ENCODE results near the gene CLPX.

CLPX gene

DNA sequence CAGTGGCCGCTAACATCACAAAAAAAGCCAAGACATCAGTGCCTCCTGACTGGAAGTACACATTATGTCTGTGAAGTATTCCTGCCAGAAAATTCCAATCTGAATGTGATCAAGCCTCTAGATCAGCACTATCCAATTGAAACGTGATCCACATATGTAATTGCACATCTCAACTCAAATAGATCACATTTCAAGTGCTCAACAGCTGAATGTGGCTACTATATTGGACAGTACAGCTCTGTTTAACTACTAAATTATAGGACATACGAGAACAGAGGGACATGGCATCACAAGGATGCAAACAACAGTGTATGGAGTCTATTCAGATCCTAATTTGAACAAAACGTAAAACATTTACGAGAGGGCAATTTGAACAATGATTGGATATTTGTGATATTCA lies 69.6 kb downstream of the CLPX start:
- ATAC-seq, result peak; percentile 40; the same call in 2 of the 3 replicates
- TF ChIP-seq ESRRG (CRISPR knock-in tag; IDR thresholded peaks at IDR 0.05), result no peak
- no peak for TF ChIP-seq TOX (CRISPR knock-in tag; IDR thresholded peaks at IDR 0.05; ENCODE audit: borderline replicate concordance)
- TF ChIP-seq BACH2 (CRISPR knock-in tag; IDR thresholded peaks at IDR 0.05; ENCODE audit: borderline replicate concordance), result no peak
- TF ChIP-seq ZNF8 (CRISPR knock-in tag; IDR thresholded peaks at IDR 0.05), result no peak
- TF ChIP-seq ZC3H10 (CRISPR knock-in tag; IDR thresholded peaks at IDR 0.05), result no peak
- TF ChIP-seq PPARA (CRISPR knock-in tag; IDR thresholded peaks at IDR 0.05; ENCODE audit: borderline replicate concordance), result no peak
- TF ChIP-seq, protein P1, sequence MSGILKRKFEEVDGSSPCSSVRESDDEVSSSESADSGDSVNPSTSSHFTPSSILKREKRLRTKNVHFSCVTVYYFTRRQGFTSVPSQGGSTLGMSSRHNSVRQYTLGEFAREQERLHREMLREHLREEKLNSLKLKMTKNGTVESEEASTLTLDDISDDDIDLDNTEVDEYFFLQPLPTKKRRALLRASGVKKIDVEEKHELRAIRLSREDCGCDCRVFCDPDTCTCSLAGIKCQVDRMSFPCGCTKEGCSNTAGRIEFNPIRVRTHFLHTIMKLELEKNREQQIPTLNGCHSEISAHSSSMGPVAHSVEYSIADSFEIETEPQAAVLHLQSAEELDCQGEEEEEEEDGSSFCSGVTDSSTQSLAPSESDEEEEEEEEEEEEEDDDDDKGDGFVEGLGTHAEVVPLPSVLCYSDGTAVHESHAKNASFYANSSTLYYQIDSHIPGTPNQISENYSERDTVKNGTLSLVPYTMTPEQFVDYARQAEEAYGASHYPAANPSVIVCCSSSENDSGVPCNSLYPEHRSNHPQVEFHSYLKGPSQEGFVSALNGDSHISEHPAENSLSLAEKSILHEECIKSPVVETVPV (CRISPR knock-in tag; IDR thresholded peaks at IDR 0.05), result no peak
- TF ChIP-seq, protein P2, sequence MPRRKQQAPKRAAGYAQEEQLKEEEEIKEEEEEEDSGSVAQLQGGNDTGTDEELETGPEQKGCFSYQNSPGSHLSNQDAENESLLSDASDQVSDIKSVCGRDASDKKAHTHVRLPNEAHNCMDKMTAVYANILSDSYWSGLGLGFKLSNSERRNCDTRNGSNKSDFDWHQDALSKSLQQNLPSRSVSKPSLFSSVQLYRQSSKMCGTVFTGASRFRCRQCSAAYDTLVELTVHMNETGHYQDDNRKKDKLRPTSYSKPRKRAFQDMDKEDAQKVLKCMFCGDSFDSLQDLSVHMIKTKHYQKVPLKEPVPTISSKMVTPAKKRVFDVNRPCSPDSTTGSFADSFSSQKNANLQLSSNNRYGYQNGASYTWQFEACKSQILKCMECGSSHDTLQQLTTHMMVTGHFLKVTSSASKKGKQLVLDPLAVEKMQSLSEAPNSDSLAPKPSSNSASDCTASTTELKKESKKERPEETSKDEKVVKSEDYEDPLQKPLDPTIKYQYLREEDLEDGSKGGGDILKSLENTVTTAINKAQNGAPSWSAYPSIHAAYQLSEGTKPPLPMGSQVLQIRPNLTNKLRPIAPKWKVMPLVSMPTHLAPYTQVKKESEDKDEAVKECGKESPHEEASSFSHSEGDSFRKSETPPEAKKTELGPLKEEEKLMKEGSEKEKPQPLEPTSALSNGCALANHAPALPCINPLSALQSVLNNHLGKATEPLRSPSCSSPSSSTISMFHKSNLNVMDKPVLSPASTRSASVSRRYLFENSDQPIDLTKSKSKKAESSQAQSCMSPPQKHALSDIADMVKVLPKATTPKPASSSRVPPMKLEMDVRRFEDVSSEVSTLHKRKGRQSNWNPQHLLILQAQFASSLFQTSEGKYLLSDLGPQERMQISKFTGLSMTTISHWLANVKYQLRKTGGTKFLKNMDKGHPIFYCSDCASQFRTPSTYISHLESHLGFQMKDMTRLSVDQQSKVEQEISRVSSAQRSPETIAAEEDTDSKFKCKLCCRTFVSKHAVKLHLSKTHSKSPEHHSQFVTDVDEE (CRISPR knock-in tag; IDR thresholded peaks at IDR 0.05), result no peak
- TF ChIP-seq SNAI2 (CRISPR knock-in tag; IDR thresholded peaks at IDR 0.05), result no peak
- no peak for TF ChIP-seq ZNF565 (CRISPR knock-in tag; conservative IDR thresholded peaks at IDR 0.05; ENCODE audit: low read depth)
- TF ChIP-seq ARNTL (CRISPR knock-in tag; IDR thresholded peaks at IDR 0.05; ENCODE audit: borderline replicate concordance, low read depth), result no peak
- TF ChIP-seq TCF4 (CRISPR knock-in tag; IDR thresholded peaks at IDR 0.05; ENCODE audit: borderline replicate concordance), result no peak
- TF ChIP-seq ZFP30 (CRISPR knock-in tag; IDR thresholded peaks at IDR 0.05), result no peak

DNA sequence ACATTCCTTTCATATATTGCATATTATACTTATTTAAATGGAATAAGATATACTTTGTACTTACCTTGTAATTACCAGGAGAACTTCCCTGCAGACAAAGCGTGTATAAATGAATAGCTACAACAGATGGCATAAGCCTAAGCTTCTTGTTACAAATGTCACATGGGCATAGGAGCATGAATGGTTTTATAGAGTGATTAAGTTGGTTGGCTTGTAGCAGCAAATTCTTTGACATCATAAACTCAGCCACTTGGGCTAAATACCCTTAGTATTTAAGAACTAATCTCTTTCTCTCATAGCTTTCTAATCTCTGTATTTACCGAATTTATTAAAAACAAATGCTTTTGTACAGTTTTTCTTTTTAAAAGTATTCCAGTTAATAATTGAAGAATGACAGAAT lies 70.1 kb downstream of the CLPX start, which contains the start of gene UBAP1L:
Gene UBAP1L, minus strand, starts transcription at position 115 of the 400 bp plus-strand sequence. CDS start 8,985 bp downstream, outside the sequence.
- no peak for ATAC-seq
- TF ChIP-seq, protein P1 (CRISPR knock-in tag; IDR thresholded peaks at IDR 0.05), result no peak
- TF ChIP-seq PPARA (CRISPR knock-in tag; IDR thresholded peaks at IDR 0.05; ENCODE audit: borderline replicate concordance) (no peak), ZNF70 (CRISPR knock-in tag; IDR thresholded peaks at IDR 0.05) (no peak), ZNF565 (CRISPR knock-in tag; conservative IDR thresholded peaks at IDR 0.05; ENCODE audit: low read depth) (no peak), SNAI2 (CRISPR knock-in tag; IDR thresholded peaks at IDR 0.05) (no peak), BACH2 (CRISPR knock-in tag; IDR thresholded peaks at IDR 0.05; ENCODE audit: borderline replicate concordance) (no peak), ZNF8 (CRISPR knock-in tag; IDR thresholded peaks at IDR 0.05) (no peak), ARNTL (CRISPR knock-in tag; IDR thresholded peaks at IDR 0.05; ENCODE audit: borderline replicate concordance, low read depth) (no peak), ZFP30 (CRISPR knock-in tag; IDR thresholded peaks at IDR 0.05) (no peak), GLIS3 (CRISPR knock-in tag; IDR thresholded peaks at IDR 0.05) (no peak), CSDC2 (CRISPR knock-in tag; IDR thresholded peaks at IDR 0.05) (no peak)
- TF ChIP-seq, protein P3, sequence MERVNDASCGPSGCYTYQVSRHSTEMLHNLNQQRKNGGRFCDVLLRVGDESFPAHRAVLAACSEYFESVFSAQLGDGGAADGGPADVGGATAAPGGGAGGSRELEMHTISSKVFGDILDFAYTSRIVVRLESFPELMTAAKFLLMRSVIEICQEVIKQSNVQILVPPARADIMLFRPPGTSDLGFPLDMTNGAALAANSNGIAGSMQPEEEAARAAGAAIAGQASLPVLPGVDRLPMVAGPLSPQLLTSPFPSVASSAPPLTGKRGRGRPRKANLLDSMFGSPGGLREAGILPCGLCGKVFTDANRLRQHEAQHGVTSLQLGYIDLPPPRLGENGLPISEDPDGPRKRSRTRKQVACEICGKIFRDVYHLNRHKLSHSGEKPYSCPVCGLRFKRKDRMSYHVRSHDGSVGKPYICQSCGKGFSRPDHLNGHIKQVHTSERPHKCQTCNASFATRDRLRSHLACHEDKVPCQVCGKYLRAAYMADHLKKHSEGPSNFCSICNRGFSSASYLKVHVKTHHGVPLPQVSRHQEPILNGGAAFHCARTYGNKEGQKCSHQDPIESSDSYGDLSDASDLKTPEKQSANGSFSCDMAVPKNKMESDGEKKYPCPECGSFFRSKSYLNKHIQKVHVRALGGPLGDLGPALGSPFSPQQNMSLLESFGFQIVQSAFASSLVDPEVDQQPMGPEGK (CRISPR knock-in tag; IDR thresholded peaks at IDR 0.05; ENCODE audit: borderline replicate concordance), result no peak
- TF ChIP-seq, protein P4, sequence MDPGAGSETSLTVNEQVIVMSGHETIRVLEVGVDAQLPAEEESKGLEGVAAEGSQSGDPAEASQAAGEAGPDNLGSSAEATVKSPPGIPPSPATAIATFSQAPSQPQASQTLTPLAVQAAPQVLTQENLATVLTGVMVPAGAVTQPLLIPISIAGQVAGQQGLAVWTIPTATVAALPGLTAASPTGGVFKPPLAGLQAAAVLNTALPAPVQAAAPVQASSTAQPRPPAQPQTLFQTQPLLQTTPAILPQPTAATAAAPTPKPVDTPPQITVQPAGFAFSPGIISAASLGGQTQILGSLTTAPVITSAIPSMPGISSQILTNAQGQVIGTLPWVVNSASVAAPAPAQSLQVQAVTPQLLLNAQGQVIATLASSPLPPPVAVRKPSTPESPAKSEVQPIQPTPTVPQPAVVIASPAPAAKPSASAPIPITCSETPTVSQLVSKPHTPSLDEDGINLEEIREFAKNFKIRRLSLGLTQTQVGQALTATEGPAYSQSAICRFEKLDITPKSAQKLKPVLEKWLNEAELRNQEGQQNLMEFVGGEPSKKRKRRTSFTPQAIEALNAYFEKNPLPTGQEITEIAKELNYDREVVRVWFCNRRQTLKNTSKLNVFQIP (CRISPR knock-in tag; IDR thresholded peaks at IDR 0.05; ENCODE audit: borderline replicate concordance, low read depth), result no peak

DNA sequence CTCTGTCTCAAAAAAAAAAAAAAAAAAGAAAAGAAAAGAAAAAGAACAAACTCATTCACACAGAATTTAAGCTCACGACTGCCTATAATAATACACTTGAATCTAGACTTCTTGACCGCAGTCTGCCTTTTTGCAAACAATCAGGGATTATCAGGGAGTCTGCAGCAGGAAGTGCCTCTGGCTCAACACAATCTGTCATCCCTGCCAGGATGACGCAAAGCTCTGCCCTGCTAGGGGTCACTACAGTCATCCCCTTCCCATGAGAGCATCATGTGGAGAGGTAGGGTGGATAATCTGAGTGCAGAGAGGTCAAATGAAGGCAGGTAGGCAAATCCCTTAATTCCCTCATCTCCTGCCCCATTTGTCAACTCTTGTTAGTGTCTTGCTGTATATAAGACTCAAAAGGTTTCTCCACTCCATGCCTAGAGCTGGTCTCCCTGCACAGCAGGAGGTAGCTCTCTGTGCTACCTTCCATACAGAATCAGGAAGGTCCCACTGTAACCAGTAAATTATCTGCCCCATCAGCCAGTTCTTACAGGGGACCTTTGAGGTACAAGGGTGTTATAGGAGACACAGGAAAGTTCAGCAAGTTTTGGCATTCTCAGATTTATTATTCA lies 74.4 kb downstream of the CLPX start:
- ATAC-seq, result no peak
- TF ChIP-seq, protein P5, sequence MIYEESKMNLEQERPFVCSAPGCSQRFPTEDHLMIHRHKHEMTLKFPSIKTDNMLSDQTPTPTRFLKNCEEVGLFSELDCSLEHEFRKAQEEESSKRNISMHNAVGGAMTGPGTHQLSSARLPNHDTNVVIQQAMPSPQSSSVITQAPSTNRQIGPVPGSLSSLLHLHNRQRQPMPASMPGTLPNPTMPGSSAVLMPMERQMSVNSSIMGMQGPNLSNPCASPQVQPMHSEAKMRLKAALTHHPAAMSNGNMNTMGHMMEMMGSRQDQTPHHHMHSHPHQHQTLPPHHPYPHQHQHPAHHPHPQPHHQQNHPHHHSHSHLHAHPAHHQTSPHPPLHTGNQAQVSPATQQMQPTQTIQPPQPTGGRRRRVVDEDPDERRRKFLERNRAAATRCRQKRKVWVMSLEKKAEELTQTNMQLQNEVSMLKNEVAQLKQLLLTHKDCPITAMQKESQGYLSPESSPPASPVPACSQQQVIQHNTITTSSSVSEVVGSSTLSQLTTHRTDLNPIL (CRISPR knock-in tag; IDR thresholded peaks at IDR 0.05; ENCODE audit: low read depth), result no peak
- TF ChIP-seq OSR1 (CRISPR knock-in tag; IDR thresholded peaks at IDR 0.05) (no peak), SNAI2 (CRISPR knock-in tag; IDR thresholded peaks at IDR 0.05) (no peak), ZC3H10 (CRISPR knock-in tag; IDR thresholded peaks at IDR 0.05) (no peak), RARB (CRISPR knock-in tag; IDR thresholded peaks at IDR 0.05) (no peak), BACH2 (CRISPR knock-in tag; IDR thresholded peaks at IDR 0.05; ENCODE audit: borderline replicate concordance) (no peak), ZFP3 (CRISPR knock-in tag; IDR thresholded peaks at IDR 0.05) (no peak), TCF4 (CRISPR knock-in tag; IDR thresholded peaks at IDR 0.05; ENCODE audit: borderline replicate concordance) (no peak), ZNF8 (CRISPR knock-in tag; IDR thresholded peaks at IDR 0.05) (no peak)
- TF ChIP-seq, protein P1 (CRISPR knock-in tag; IDR thresholded peaks at IDR 0.05), result no peak
- TF ChIP-seq, protein P4 (CRISPR knock-in tag; IDR thresholded peaks at IDR 0.05; ENCODE audit: borderline replicate concordance, low read depth), result no peak

Data from SK-N-SH treated with all-trans-retinoic acid at 6 μM for 48 hours (cell line).